WTC11 (cell line): ENCODE results near the gene UNC119. TPM values are rescaled to one million over a fixed set of nuclear protein-coding genes. Genes with fewer than 3 reads are reported as not detected.

ENCODE experiments used
- ATAC-seq: fragments of 200-7000 bp; cut with Tn5 transposase; 2 replicates; pipeline ENCODE4 v1.10.0; 2021; ENCODE audit warnings: mild to moderate bottlenecking, moderate library complexity
- CTCF ChIA-PET: fragments of 300-600 bp; sonication (Branson Sonifier 250); formaldehyde crosslinking; loops from one replicate; lab custom pipeline; 2021; ENCODE audit warnings: antibody characterized with exemption; lab: Charles Lee
- POLR2A ChIA-PET: fragments of 350-600 bp; sonication (Branson Sonifier 250); formaldehyde crosslinking; loops from one replicate; lab custom pipeline; 2021; ENCODE audit warnings: antibody characterized with exemption; lab: Charles Lee
- DNase-seq: peaks from one replicate; pipeline ENCODE4 v3.0.0; 2021; ENCODE audit warnings: low spot score
- H3K27ac Mint-ChIP-seq: 2 replicates; pipeline ENCODE4 v1.8.0; 2021; ENCODE audit warnings: mixed read lengths
- H3K27me3 Mint-ChIP-seq: 2 replicates; pipeline ENCODE4 v1.8.0; 2021; ENCODE audit warnings: low read depth, mild to moderate bottlenecking, moderate library complexity, mixed read lengths
- H3K36me3 Mint-ChIP-seq: 2 replicates; pipeline ENCODE4 v1.8.0; 2021; ENCODE audit warnings: mixed read lengths
- H3K4me1 Mint-ChIP-seq: 2 replicates; pipeline ENCODE4 v1.8.0; 2022; ENCODE audit warnings: mixed read lengths
- H3K4me3 Mint-ChIP-seq: 2 replicates; pipeline ENCODE4 v1.8.0; 2021; ENCODE audit warnings: mild to moderate bottlenecking, moderate library complexity, mixed read lengths
- H3K9me3 Mint-ChIP-seq: 2 replicates; pipeline ENCODE4 v1.8.0; 2021; ENCODE audit warnings: mixed read lengths
- ATF1 ChIP-seq: sonication (generic); formaldehyde crosslinking; IDR thresholded peaks from 2 replicates; pipeline ENCODE4 v1.8.1; 2023; ENCODE audit warnings: mild to moderate bottlenecking, moderate library complexity, missing genetic modification reagents
- CREB1 ChIP-seq: sonication (generic); formaldehyde crosslinking; IDR thresholded peaks from 2 replicates; pipeline ENCODE4 v1.8.0; 2023; ENCODE audit warnings: mild to moderate bottlenecking, missing genetic modification reagents
- ETV6 ChIP-seq: sonication (generic); formaldehyde crosslinking; IDR thresholded peaks from 2 replicates; pipeline ENCODE4 v1.8.1; 2022; ENCODE audit warnings: mild to moderate bottlenecking, missing genetic modification reagents
- HMGA2 ChIP-seq: fragments of 250-450 bp; sonication (Bioruptor Pico); IDR thresholded peaks from 2 replicates; pipeline ENCODE4 v1.4.0; 2021; ENCODE audit warnings: mild to moderate bottlenecking, moderate library complexity
- KAT7 ChIP-seq: sonication (generic); formaldehyde crosslinking; IDR thresholded peaks from 2 replicates; pipeline ENCODE4 v1.8.1; 2023; ENCODE audit warnings: missing genetic modification reagents, mild to moderate bottlenecking, borderline replicate concordance
- NR3C1 ChIP-seq: sonication (generic); formaldehyde crosslinking; conservative IDR thresholded peaks from 2 replicates; pipeline ENCODE4 v1.8.1; 2023; ENCODE audit warnings: low read depth, mild to moderate bottlenecking, missing genetic modification reagents
- SP1 ChIP-seq: sonication (generic); formaldehyde crosslinking; conservative IDR thresholded peaks from 2 replicates; pipeline ENCODE4 v1.8.1; 2022; ENCODE audit warnings: missing genetic modification reagents
- ZNF232 ChIP-seq: sonication (generic); formaldehyde crosslinking; IDR thresholded peaks from 2 replicates; pipeline ENCODE4 v1.8.0; 2022; ENCODE audit warnings: mild to moderate bottlenecking, missing genetic modification reagents
- ZNF396 ChIP-seq: fragments of 250-450 bp; sonication (Bioruptor Pico); IDR thresholded peaks from 2 replicates; pipeline ENCODE4 v1.8.0; 2021; ENCODE audit warnings: mild to moderate bottlenecking, moderate library complexity, borderline replicate concordance
- ZNF671 ChIP-seq: fragments of 250-450 bp; sonication (Bioruptor Pico); IDR thresholded peaks from 2 replicates; pipeline ENCODE4 v1.8.0; 2021; ENCODE audit warnings: mild to moderate bottlenecking
- total RNA-seq: library from RNA; stranded (reverse); gene quantifications from 3 replicates; pipeline ENCODE4 v1.2.3, GENCODE V29; 2021
- TF ChIP-seq, protein P1 (sequence below): sonication (generic); formaldehyde crosslinking; IDR thresholded peaks from 2 replicates; pipeline ENCODE4 v1.8.0; 2022; ENCODE audit warnings: mild to moderate bottlenecking, missing genetic modification reagents
- TF ChIP-seq, protein P2 (sequence below): sonication (generic); formaldehyde crosslinking; conservative IDR thresholded peaks from 2 replicates; pipeline ENCODE4 v1.8.1; 2022; ENCODE audit warnings: mild to moderate bottlenecking, missing genetic modification reagents
- TF ChIP-seq, protein P3 (sequence below): sonication (generic); formaldehyde crosslinking; IDR thresholded peaks from 2 replicates; pipeline ENCODE4 v1.8.1; 2023; ENCODE audit warnings: mild to moderate bottlenecking, missing genetic modification reagents, borderline replicate concordance
- TF ChIP-seq, protein P4 (sequence below): sonication (generic); formaldehyde crosslinking; IDR thresholded peaks from 2 replicates; pipeline ENCODE4 v1.8.1; 2022; ENCODE audit warnings: mild to moderate bottlenecking, moderate library complexity, missing genetic modification reagents
- TF ChIP-seq, protein P5 (sequence below): sonication (generic); formaldehyde crosslinking; IDR thresholded peaks from 2 replicates; pipeline ENCODE4 v1.8.1; 2023; ENCODE audit warnings: mild to moderate bottlenecking, missing genetic modification reagents, moderate library complexity
- TF ChIP-seq, protein P6 (sequence below): fragments of 250-450 bp; sonication (Bioruptor Pico); IDR thresholded peaks from 2 replicates; pipeline ENCODE4 v1.8.0; 2021; ENCODE audit warnings: mild to moderate bottlenecking
- TF ChIP-seq, protein P7 (sequence below): fragments of 200-600 bp; IDR thresholded peaks from 2 replicates; pipeline ENCODE4 v1.8.0; 2022; ENCODE audit warnings: antibody characterized with exemption
- TF ChIP-seq, protein P8 (sequence below): fragments of 250-450 bp; sonication (Bioruptor Pico); IDR thresholded peaks from 2 replicates; pipeline ENCODE4 v1.9.0; 2021; ENCODE audit warnings: mild to moderate bottlenecking
- TF ChIP-seq, protein P9 (sequence below): fragments of 250-450 bp; sonication (Bioruptor Pico); IDR thresholded peaks from 2 replicates; pipeline ENCODE4 v1.9.0; 2021; ENCODE audit warnings: mild to moderate bottlenecking
- TF ChIP-seq, protein P10 (sequence below): sonication (generic); formaldehyde crosslinking; IDR thresholded peaks from 2 replicates; pipeline ENCODE4 v1.8.0; 2022; ENCODE audit warnings: mild to moderate bottlenecking, missing genetic modification reagents

UNC119 gene
- total RNA-seq, 1 experiment from 2014 or later, result 59.6 TPM

DNA sequence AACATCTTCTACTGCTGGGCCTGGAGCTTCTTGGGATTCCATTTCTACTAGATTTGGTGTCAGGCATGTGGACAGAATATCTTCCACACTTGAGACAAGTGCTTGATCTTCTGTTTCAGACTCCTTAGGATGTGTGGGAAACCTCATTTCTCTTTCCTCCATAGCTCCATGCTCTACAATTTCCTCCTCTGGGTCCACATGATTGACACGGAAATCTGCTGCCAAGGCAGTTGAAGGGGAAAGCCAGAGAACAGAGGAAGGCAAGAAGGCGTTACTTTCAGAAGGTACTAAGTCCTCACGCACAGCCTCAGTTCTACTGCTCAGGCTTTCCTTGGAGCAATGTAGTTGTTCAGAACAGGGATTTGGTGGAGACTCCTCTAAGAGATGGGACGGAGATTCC is 39.8 kb upstream of the UNC119 start:
- ATAC-seq, result no peak
- Mint-ChIP-seq H3K9me3 (no peaks in the 10 kb centered on the region), H3K4me1 (peaks cover under 1% of the 10 kb centered on the region; the same call in 1 of the 2 replicates), H3K4me3 (no peak overlapping the region), H3K27me3 (no peaks in the 10 kb centered on the region)
- CTCF ChIA-PET, result interaction anchor here (1.1 kb wide), 1 partner anchor 21 kb away, joined by 4 read pairs; the partner anchor contains the start of gene PIGS
- no peak for DNase-seq
- POLR2A ChIA-PET, result no interaction called here
- TF ChIP-seq ZNF232 (CRISPR knock-in tag), result no peak
- no peak for TF ChIP-seq ZNF396
- TF ChIP-seq, protein P1, sequence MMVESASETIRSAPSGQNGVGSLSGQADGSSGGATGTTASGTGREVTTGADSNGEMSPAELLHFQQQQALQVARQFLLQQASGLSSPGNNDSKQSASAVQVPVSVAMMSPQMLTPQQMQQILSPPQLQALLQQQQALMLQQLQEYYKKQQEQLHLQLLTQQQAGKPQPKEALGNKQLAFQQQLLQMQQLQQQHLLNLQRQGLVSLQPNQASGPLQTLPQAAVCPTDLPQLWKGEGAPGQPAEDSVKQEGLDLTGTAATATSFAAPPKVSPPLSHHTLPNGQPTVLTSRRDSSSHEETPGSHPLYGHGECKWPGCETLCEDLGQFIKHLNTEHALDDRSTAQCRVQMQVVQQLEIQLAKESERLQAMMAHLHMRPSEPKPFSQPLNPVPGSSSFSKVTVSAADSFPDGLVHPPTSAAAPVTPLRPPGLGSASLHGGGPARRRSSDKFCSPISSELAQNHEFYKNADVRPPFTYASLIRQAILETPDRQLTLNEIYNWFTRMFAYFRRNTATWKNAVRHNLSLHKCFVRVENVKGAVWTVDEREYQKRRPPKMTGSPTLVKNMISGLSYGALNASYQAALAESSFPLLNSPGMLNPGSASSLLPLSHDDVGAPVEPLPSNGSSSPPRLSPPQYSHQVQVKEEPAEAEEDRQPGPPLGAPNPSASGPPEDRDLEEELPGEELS, result no peak
- no peak for TF ChIP-seq NR3C1
- TF ChIP-seq, protein P2, sequence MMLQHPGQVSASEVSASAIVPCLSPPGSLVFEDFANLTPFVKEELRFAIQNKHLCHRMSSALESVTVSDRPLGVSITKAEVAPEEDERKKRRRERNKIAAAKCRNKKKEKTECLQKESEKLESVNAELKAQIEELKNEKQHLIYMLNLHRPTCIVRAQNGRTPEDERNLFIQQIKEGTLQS (CRISPR knock-in tag), result no peak
- no peak for TF ChIP-seq KAT7
- no peak for TF ChIP-seq ZNF671 (CRISPR knock-in tag)
- TF ChIP-seq ETV6, result no peak
- TF ChIP-seq, all 79 proteins: peak for 0
- peaks cover 49% of the 10 kb centered on the region for H3K36me3 Mint-ChIP-seq
- H3K27ac Mint-ChIP-seq, result no peak overlapping the region

DNA sequence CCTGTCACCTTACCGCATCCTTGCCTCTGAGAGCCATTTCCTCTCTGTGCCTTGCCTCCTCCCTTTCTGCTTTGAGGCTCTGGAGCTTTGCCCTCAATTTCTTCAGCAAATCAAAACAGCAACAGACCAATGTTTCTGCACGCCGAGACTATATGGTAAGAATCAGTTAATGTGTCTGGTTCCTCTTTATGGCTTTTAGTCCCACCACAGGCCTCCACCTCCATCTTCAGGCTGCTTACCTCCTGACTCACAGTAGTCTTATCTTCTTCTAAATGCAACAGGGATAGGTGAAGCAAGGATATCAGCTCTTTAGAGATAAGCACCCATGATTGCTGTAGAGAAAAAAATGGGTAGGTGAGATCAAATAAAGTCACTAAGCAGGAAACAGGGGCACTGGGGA is 33.4 kb upstream of the UNC119 start:
- ATAC-seq (no peak), DNase-seq (no peak)
- no peaks in the 10 kb centered on the region for H3K27me3 Mint-ChIP-seq
- H3K36me3 Mint-ChIP-seq, result peaks cover 20% of the 10 kb centered on the region
- no peak overlapping the region for H3K27ac Mint-ChIP-seq
- ChIA-PET POLR2A (no interaction called here), CTCF (no interaction called here)
- H3K4me1 Mint-ChIP-seq, result no peaks in the 10 kb centered on the region
- no peaks in the 10 kb centered on the region for H3K9me3 Mint-ChIP-seq
- no peak overlapping the region for H3K4me3 Mint-ChIP-seq
- TF ChIP-seq, protein P3, sequence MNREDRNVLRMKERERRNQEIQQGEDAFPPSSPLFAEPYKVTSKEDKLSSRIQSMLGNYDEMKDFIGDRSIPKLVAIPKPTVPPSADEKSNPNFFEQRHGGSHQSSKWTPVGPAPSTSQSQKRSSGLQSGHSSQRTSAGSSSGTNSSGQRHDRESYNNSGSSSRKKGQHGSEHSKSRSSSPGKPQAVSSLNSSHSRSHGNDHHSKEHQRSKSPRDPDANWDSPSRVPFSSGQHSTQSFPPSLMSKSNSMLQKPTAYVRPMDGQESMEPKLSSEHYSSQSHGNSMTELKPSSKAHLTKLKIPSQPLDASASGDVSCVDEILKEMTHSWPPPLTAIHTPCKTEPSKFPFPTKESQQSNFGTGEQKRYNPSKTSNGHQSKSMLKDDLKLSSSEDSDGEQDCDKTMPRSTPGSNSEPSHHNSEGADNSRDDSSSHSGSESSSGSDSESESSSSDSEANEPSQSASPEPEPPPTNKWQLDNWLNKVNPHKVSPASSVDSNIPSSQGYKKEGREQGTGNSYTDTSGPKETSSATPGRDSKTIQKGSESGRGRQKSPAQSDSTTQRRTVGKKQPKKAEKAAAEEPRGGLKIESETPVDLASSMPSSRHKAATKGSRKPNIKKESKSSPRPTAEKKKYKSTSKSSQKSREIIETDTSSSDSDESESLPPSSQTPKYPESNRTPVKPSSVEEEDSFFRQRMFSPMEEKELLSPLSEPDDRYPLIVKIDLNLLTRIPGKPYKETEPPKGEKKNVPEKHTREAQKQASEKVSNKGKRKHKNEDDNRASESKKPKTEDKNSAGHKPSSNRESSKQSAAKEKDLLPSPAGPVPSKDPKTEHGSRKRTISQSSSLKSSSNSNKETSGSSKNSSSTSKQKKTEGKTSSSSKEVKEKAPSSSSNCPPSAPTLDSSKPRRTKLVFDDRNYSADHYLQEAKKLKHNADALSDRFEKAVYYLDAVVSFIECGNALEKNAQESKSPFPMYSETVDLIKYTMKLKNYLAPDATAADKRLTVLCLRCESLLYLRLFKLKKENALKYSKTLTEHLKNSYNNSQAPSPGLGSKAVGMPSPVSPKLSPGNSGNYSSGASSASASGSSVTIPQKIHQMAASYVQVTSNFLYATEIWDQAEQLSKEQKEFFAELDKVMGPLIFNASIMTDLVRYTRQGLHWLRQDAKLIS (CRISPR knock-in tag), result no peak
- TF ChIP-seq, protein P4, sequence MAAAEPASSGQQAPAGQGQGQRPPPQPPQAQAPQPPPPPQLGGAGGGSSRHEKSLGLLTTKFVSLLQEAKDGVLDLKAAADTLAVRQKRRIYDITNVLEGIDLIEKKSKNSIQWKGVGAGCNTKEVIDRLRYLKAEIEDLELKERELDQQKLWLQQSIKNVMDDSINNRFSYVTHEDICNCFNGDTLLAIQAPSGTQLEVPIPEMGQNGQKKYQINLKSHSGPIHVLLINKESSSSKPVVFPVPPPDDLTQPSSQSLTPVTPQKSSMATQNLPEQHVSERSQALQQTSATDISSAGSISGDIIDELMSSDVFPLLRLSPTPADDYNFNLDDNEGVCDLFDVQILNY (CRISPR knock-in tag), result no peak
- TF ChIP-seq CREB1 (CRISPR knock-in tag), result no peak
- no peak for TF ChIP-seq HMGA2 (CRISPR knock-in tag)
- TF ChIP-seq, protein P5, sequence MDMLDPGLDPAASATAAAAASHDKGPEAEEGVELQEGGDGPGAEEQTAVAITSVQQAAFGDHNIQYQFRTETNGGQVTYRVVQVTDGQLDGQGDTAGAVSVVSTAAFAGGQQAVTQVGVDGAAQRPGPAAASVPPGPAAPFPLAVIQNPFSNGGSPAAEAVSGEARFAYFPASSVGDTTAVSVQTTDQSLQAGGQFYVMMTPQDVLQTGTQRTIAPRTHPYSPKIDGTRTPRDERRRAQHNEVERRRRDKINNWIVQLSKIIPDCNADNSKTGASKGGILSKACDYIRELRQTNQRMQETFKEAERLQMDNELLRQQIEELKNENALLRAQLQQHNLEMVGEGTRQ (CRISPR knock-in tag), result no peak
- TF ChIP-seq, protein P6, sequence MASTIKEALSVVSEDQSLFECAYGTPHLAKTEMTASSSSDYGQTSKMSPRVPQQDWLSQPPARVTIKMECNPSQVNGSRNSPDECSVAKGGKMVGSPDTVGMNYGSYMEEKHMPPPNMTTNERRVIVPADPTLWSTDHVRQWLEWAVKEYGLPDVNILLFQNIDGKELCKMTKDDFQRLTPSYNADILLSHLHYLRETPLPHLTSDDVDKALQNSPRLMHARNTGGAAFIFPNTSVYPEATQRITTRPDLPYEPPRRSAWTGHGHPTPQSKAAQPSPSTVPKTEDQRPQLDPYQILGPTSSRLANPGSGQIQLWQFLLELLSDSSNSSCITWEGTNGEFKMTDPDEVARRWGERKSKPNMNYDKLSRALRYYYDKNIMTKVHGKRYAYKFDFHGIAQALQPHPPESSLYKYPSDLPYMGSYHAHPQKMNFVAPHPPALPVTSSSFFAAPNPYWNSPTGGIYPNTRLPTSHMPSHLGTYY (CRISPR knock-in tag), result no peak
- no peak for TF ChIP-seq ATF1 (CRISPR knock-in tag)
- TF ChIP-seq, protein P7, sequence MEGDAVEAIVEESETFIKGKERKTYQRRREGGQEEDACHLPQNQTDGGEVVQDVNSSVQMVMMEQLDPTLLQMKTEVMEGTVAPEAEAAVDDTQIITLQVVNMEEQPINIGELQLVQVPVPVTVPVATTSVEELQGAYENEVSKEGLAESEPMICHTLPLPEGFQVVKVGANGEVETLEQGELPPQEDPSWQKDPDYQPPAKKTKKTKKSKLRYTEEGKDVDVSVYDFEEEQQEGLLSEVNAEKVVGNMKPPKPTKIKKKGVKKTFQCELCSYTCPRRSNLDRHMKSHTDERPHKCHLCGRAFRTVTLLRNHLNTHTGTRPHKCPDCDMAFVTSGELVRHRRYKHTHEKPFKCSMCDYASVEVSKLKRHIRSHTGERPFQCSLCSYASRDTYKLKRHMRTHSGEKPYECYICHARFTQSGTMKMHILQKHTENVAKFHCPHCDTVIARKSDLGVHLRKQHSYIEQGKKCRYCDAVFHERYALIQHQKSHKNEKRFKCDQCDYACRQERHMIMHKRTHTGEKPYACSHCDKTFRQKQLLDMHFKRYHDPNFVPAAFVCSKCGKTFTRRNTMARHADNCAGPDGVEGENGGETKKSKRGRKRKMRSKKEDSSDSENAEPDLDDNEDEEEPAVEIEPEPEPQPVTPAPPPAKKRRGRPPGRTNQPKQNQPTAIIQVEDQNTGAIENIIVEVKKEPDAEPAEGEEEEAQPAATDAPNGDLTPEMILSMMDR, result no peak
- TF ChIP-seq SP1 (CRISPR knock-in tag), result no peak
- TF ChIP-seq, protein P8, sequence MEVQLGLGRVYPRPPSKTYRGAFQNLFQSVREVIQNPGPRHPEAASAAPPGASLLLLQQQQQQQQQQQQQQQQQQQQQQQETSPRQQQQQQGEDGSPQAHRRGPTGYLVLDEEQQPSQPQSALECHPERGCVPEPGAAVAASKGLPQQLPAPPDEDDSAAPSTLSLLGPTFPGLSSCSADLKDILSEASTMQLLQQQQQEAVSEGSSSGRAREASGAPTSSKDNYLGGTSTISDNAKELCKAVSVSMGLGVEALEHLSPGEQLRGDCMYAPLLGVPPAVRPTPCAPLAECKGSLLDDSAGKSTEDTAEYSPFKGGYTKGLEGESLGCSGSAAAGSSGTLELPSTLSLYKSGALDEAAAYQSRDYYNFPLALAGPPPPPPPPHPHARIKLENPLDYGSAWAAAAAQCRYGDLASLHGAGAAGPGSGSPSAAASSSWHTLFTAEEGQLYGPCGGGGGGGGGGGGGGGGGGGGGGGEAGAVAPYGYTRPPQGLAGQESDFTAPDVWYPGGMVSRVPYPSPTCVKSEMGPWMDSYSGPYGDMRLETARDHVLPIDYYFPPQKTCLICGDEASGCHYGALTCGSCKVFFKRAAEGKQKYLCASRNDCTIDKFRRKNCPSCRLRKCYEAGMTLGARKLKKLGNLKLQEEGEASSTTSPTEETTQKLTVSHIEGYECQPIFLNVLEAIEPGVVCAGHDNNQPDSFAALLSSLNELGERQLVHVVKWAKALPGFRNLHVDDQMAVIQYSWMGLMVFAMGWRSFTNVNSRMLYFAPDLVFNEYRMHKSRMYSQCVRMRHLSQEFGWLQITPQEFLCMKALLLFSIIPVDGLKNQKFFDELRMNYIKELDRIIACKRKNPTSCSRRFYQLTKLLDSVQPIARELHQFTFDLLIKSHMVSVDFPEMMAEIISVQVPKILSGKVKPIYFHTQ, result no peak
- TF ChIP-seq, protein P9, sequence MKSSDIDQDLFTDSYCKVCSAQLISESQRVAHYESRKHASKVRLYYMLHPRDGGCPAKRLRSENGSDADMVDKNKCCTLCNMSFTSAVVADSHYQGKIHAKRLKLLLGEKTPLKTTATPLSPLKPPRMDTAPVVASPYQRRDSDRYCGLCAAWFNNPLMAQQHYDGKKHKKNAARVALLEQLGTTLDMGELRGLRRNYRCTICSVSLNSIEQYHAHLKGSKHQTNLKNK, result no peak
- TF ChIP-seq, protein P10, sequence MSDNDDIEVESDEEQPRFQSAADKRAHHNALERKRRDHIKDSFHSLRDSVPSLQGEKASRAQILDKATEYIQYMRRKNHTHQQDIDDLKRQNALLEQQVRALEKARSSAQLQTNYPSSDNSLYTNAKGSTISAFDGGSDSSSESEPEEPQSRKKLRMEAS (CRISPR knock-in tag), result no peak
